ENCODE measurements around the gene PRR5L.

PRR5L gene

GRCh38 chr11:36361472-36361871 is 65.4 kb downstream of the PRR5L start:
- DNase-seq = no peak

- DNase-seq = no peak
Observed at GRCh38 chr11:36361901-36362391, 65.9 kb downstream of the PRR5L start.

GRCh38 chr11:36362902-36363301 is 66.8 kb downstream of the PRR5L start:
- no peak for DNase-seq

- no peak for DNase-seq
Observed at GRCh38 chr11:36363361-36364268, 67.5 kb downstream of the PRR5L start.

- DNase-seq = no peak
Observed at GRCh38 chr11:36364551-36365325, 68.7 kb downstream of the PRR5L start.

GRCh38 chr11:36365907-36366306 is 69.8 kb downstream of the PRR5L start:
- no peak for DNase-seq

GRCh38 chr11:36367806-36368680 is 72.0 kb downstream of the PRR5L start:
- DNase-seq = no peak

GRCh38 chr11:36371181-36371580 is 75.1 kb downstream of the PRR5L start:
- DNase-seq = no peak

GRCh38 chr11:36371590-36371989 is 75.5 kb downstream of the PRR5L start:
- no peak for DNase-seq

- no peak for DNase-seq
Observed at GRCh38 chr11:36372101-36372771, 76.1 kb downstream of the PRR5L start.

GRCh38 chr11:36373016-36374010 is 77.2 kb downstream of the PRR5L start:
- no peak for DNase-seq

GRCh38 chr11:36374726-36375125 is 78.6 kb downstream of the PRR5L start:
- DNase-seq = no peak

GRCh38 chr11:36375353-36376008 is 79.4 kb downstream of the PRR5L start:
- DNase-seq = no peak

GRCh38 chr11:36376009-36376887 is 80.2 kb downstream of the PRR5L start:
- no peak for DNase-seq

- no peak for DNase-seq
Observed at GRCh38 chr11:36376888-36377758, 81.0 kb downstream of the PRR5L start.

- DNase-seq = no peak
Observed at GRCh38 chr11:36377759-36378564, 81.9 kb downstream of the PRR5L start.

GRCh38 chr11:36379653-36380052 is 83.6 kb downstream of the PRR5L start:
- no peak for DNase-seq
